Measurements from ENCODE around the gene WDHD1. TPM values are rescaled to one million over a fixed set of nuclear protein-coding genes. Genes with fewer than 3 reads are reported as not detected.
"Not testable (repeated sequence)": the region's sequence is repeated elsewhere in the genome, so short reads cannot be mapped to it uniquely, and the experiment has no call there.

WDHD1 gene
- total RNA-seq (14.1 TPM), polyA plus RNA-seq (2.0 TPM)

DNA sequence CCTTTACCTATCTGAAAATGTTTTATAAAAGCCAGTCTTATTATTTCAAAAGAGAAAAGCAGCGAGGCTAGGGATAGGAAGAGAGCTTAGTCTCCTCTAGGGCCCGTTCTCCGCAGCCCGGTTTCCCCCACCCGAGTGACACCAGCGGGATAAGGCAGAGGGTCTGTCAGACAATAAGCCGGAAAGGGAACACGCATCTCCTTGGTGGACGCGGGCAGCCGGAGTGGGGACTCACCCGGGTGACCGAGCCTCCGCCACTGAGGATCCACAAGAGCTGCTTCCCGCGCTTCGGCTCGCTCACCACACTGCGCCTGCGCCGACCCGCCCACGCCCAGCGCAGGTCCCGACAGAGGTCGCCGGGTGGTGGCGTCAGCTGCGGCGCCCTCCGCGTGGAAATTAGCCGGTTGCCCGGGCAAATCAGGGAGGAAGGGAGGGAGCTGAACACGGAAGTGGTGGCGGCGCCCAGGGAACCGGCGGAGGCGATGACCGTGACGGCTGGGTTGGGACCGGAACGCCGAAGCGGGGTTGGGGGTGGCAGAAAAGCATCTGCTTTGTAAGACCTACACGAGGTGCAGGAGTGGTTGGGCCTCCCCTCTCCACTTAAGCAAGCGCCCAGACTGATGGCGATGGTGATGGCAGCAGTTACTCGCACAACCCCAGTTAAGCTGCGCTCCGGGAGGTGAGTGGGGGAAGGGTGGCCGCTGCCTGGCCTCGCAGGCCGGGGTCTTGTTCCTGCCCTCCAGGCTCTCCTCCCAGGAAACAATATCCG lies at the start of gene WDHD1, which contains the start of gene SOCS4:
Gene WDHD1, minus strand, starts transcription at position 307 of the 769 bp plus-strand sequence. CDS start 312 bp downstream, outside the sequence.
Gene SOCS4, plus strand, starts transcription at position 444 of the 769 bp plus-strand sequence. CDS start 15,806 bp downstream, outside the sequence.
- no peaks in the 10 kb centered on the region for H3K36me3 ChIP-seq (ENCODE audit: insufficient read depth)
- peak within 1 kb of the TSS; percentile 53 for H3K27ac ChIP-seq (ENCODE audit: low read depth)
- DNase-seq (ENCODE audit: extremely low spot score) = peak; percentile 75
- WGBS = under 1% methylated on average over 56 of the region's 56 CpGs
- H3K4me1 ChIP-seq (ENCODE audit: insufficient read depth) = no peaks in the 10 kb centered on the region
- H3K4me3 ChIP-seq (ENCODE audit: low read depth, low read length) = peak within 1 kb of the TSS; percentile 79

DNA sequence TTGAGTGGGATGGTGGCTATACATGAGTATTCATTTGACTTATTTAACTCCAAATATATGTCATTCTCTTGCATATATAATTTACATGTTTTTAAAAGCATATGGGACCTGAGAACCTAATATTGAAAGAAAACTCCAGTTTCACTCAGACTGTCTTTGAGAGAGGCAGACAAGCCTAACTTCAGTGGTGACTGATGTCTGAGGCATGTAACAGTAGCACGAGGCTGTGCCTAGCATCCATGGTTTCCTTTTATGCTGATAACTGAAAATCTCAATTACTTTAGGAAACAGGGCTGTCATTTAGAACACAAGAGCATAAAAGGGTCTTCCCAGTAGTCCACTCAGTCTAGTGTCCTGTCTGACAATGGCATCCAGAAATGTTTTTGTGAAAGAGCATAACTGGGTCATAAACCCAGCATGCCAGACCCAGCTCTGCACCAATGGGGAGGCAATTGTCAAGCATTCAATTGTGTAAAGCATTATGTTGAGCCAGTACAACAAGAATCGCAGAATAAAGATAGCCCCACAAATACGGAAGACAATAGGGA lies 48.8 kb upstream of the WDHD1 start:
- WGBS = 90% methylated on average over 3 of the region's 3 CpGs
- Histone ChIP-seq H3K4me3 (ENCODE audit: low read depth, low read length) (no peak overlapping the region), H3K27ac (ENCODE audit: low read depth) (no peak overlapping the region)

GRCh38 chr14:55074662-55075061 lies 47.8 kb upstream of the WDHD1 start:
- H3K27ac ChIP-seq (ENCODE audit: low read depth) = no peak overlapping the region
- no peak overlapping the region for H3K4me3 ChIP-seq (ENCODE audit: low read depth, low read length)
- DNase-seq (ENCODE audit: extremely low spot score) = no peak
- no peaks in the 10 kb centered on the region for H3K36me3 ChIP-seq (ENCODE audit: insufficient read depth)
- no peaks in the 10 kb centered on the region for H3K4me1 ChIP-seq (ENCODE audit: insufficient read depth)
- WGBS = 20% methylated on average over 5 of the region's 5 CpGs

More for the DNA sequence above, 48.8 kb upstream of the WDHD1 start:
- no peaks in the 10 kb centered on the region for H3K36me3 ChIP-seq (ENCODE audit: insufficient read depth)
- no peaks in the 10 kb centered on the region for H3K4me1 ChIP-seq (ENCODE audit: insufficient read depth)
- no peak for DNase-seq (ENCODE audit: extremely low spot score)

DNA sequence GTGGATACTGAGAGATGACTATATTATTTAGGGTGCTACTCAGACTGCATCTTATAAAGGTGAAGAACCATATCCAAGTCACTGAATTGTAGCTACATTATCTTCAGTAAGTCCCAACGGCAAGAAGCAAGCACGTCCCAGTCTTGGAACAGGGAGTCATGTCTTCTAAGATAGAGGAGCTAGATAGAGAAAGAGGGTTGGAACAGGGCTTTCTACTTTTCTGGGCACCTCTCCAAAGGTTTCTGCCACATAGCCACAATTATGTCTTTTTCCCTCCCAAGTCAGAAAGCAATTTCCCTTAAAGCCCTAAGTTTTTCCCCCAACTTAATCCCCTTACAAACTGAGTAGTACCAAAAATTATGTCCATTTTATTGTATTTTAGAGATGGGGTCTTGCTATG lies 47.0 kb upstream of the WDHD1 start:
- WGBS = 23% methylated on average over 2 of the region's 2 CpGs

GRCh38 chr14:55071870-55072640 lies 45.2 kb upstream of the WDHD1 start:
- no peak for DNase-seq (ENCODE audit: extremely low spot score)
- Histone ChIP-seq H3K36me3 (ENCODE audit: insufficient read depth) (no peaks in the 10 kb centered on the region), H3K4me1 (ENCODE audit: insufficient read depth) (no peaks in the 10 kb centered on the region), H3K27ac (ENCODE audit: low read depth) (peak overlapping the region; percentile 32), H3K4me3 (ENCODE audit: low read depth, low read length) (no peak overlapping the region)
- 24% methylated on average over 10 of the region's 10 CpGs for WGBS

More for the DNA sequence above, 47.0 kb upstream of the WDHD1 start:
- no peaks in the 10 kb centered on the region for H3K4me1 ChIP-seq (ENCODE audit: insufficient read depth)
- DNase-seq (ENCODE audit: extremely low spot score) = no peak
- H3K27ac ChIP-seq (ENCODE audit: low read depth) = no peak overlapping the region
- H3K4me3 ChIP-seq (ENCODE audit: low read depth, low read length) = no peak overlapping the region
- H3K36me3 ChIP-seq (ENCODE audit: insufficient read depth) = no peaks in the 10 kb centered on the region

- H3K36me3 ChIP-seq (ENCODE audit: insufficient read depth) = no peaks in the 10 kb centered on the region
- WGBS = 34% methylated on average over 4 of the region's 4 CpGs
- no peak overlapping the region for H3K4me3 ChIP-seq (ENCODE audit: low read depth, low read length)
- DNase-seq (ENCODE audit: extremely low spot score) = no peak
- H3K27ac ChIP-seq (ENCODE audit: low read depth) = no peak overlapping the region
- H3K4me1 ChIP-seq (ENCODE audit: insufficient read depth) = no peaks in the 10 kb centered on the region
Measured at GRCh38 chr14:55070981-55071411, 44.1 kb upstream of the WDHD1 start.

GRCh38 chr14:55066223-55066622 lies 39.3 kb upstream of the WDHD1 start:
- Histone ChIP-seq H3K4me1 (ENCODE audit: insufficient read depth) (no peaks in the 10 kb centered on the region), H3K36me3 (ENCODE audit: insufficient read depth) (peaks cover 2% of the 10 kb centered on the region), H3K27ac (ENCODE audit: low read depth) (no peak overlapping the region), H3K4me3 (ENCODE audit: low read depth, low read length) (no peak overlapping the region)
- WGBS = 98% methylated on average over 1 of the region's 1 CpG
- no peak for DNase-seq (ENCODE audit: extremely low spot score)

DNA sequence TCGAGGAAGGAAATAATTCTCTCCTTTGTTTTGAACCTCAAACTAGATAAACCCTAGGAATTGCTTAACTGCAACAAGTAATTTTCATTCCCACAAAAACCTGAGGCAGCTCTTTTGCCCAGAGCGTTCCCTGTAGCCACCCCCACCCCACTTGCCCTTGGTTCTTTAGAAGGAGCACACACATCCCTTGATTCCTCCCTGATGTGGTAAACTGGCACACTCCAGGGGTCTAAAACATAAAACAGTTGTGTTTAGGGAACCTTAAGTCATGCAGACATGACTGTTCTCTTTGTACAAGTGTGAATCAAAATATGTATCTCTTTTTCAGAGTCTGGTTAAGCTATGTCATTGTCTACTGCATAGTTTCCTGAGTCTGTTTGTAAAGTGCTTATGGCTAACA lies 38.5 kb upstream of the WDHD1 start:
- H3K4me1 ChIP-seq (ENCODE audit: insufficient read depth) = no peaks in the 10 kb centered on the region
- 55% methylated on average over 2 of the region's 2 CpGs for WGBS
- no peak overlapping the region for H3K27ac ChIP-seq (ENCODE audit: low read depth)
- peaks cover 2% of the 10 kb centered on the region for H3K36me3 ChIP-seq (ENCODE audit: insufficient read depth)
- no peak overlapping the region for H3K4me3 ChIP-seq (ENCODE audit: low read depth, low read length)
- DNase-seq (ENCODE audit: extremely low spot score) = no peak

DNA sequence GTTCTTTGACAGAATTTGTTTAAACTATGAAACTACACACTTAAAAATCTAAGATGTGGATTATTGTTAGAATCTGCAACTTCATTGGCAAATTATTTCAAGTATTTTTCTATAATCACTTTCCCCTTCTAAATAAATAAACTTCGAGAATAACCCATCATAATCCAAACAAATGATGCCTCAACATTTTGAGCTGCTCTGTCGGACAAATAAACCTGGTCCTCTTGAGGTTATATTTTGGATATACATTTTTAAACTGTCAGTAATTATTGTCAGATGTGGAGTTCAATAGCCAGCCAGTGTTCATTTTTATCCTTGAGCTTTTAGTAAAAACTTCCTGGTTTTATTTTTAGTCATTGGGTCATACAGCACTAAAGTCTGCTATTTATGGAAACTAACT lies 38.0 kb upstream of the WDHD1 start:
- WGBS = 41% methylated on average over 2 of the region's 2 CpGs
- H3K4me1 ChIP-seq (ENCODE audit: insufficient read depth); DNase-seq (ENCODE audit: extremely low spot score); H3K27ac ChIP-seq (ENCODE audit: low read depth); H3K4me3 ChIP-seq (ENCODE audit: low read depth, low read length); H3K36me3 ChIP-seq (ENCODE audit: insufficient read depth): not testable (repeated sequence)

- Histone ChIP-seq H3K4me1 (ENCODE audit: insufficient read depth) (no peaks in the 10 kb centered on the region), H3K36me3 (ENCODE audit: insufficient read depth) (peaks cover 2% of the 10 kb centered on the region), H3K27ac (ENCODE audit: low read depth) (no peak overlapping the region), H3K4me3 (ENCODE audit: low read depth, low read length) (no peak overlapping the region)
- DNase-seq (ENCODE audit: extremely low spot score) = no peak
- WGBS = 65% methylated on average over 11 of the region's 11 CpGs
Measured at GRCh38 chr14:55062517-55063351, 35.8 kb upstream of the WDHD1 start.

- WGBS = 94% methylated on average over 5 of the region's 5 CpGs
- H3K4me3 ChIP-seq (ENCODE audit: low read depth, low read length) = no peak overlapping the region
- no peak overlapping the region for H3K27ac ChIP-seq (ENCODE audit: low read depth)
- H3K36me3 ChIP-seq (ENCODE audit: insufficient read depth) = peaks cover 2% of the 10 kb centered on the region
- H3K4me1 ChIP-seq (ENCODE audit: insufficient read depth) = no peaks in the 10 kb centered on the region
- DNase-seq (ENCODE audit: extremely low spot score) = no peak
Measured at GRCh38 chr14:55059333-55059732, 32.4 kb upstream of the WDHD1 start.

- no peak for DNase-seq (ENCODE audit: extremely low spot score)
- 91% methylated on average over 5 of the region's 5 CpGs for WGBS
- Histone ChIP-seq H3K27ac (ENCODE audit: low read depth) (no peak overlapping the region), H3K4me3 (ENCODE audit: low read depth, low read length) (no peak overlapping the region), H3K4me1 (ENCODE audit: insufficient read depth) (no peaks in the 10 kb centered on the region), H3K36me3 (ENCODE audit: insufficient read depth) (no peaks in the 10 kb centered on the region)
Measured at GRCh38 chr14:55057919-55058318, 31.0 kb upstream of the WDHD1 start.

DNA sequence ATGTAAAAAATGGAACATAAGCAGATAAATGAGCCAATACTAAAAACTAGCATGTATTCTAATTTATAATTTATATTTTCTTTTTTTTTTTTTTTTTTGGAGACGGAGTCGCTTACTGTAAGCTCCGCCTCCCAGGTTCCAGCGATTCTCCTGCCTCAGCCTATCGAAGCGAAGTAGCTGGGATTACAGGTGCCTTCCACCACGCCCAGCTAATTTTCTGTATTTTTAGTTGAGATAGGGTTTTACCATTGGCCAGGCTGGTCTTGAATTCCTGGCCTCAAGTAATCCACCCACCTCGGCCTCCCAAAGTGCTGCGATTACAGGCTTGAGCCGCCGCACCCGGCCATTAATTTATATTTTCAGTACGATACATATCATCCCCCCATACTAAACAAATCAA lies 27.2 kb upstream of the WDHD1 start:
- no peak for DNase-seq (ENCODE audit: extremely low spot score)
- WGBS = 99% methylated on average over 13 of the region's 13 CpGs
- Histone ChIP-seq H3K4me3 (ENCODE audit: low read depth, low read length) (no peak overlapping the region), H3K36me3 (ENCODE audit: insufficient read depth) (no peaks in the 10 kb centered on the region), H3K27ac (ENCODE audit: low read depth) (no peak overlapping the region), H3K4me1 (ENCODE audit: insufficient read depth) (peaks cover 3% of the 10 kb centered on the region)
